HepG2 (cell line): ENCODE results near the gene KTI12. TPM values are rescaled to one million over a fixed set of nuclear protein-coding genes. Genes with fewer than 3 reads are reported as not detected.
A peak's percentile ranks its signal among the peaks of the same experiment; 100 is the strongest.

Source experiments
- ATF3 ChIP-seq: sonication (generic); formaldehyde crosslinking; IDR thresholded peaks from 2 replicates; pipeline ENCODE4 v1.4.0; 2020; ENCODE audit warnings: missing genetic modification reagents
- CBX5 ChIP-seq: sonication (generic); formaldehyde crosslinking; IDR thresholded peaks from 2 replicates; pipeline ENCODE4 v1.4.0; 2020; ENCODE audit warnings: missing genetic modification reagents, borderline replicate concordance
- ETV6 ChIP-seq: sonication (generic); formaldehyde crosslinking; conservative IDR thresholded peaks from 2 replicates; pipeline ENCODE4 v1.4.0; 2020; ENCODE audit warnings: missing genetic modification reagents
- FOXK1 ChIP-seq: sonication (generic); formaldehyde crosslinking; IDR thresholded peaks from 2 replicates; pipeline ENCODE4 v1.4.0; 2020; ENCODE audit warnings: low read depth, missing genetic modification reagents, borderline replicate concordance
- FOXP4 ChIP-seq: sonication (generic); formaldehyde crosslinking; IDR thresholded peaks from 2 replicates; pipeline ENCODE4 v1.4.0; 2020; ENCODE audit warnings: missing genetic modification reagents
- MLXIP ChIP-seq: sonication (generic); formaldehyde crosslinking; IDR thresholded peaks from 2 replicates; pipeline ENCODE4 v1.9.0; 2021; ENCODE audit warnings: missing genetic modification reagents, borderline replicate concordance
- PHB2 ChIP-seq: fragments of 450-650 bp; IDR thresholded peaks from 2 replicates; pipeline ENCODE4 v1.6.1; 2018; ENCODE audit not compliant: partially characterized antibody
- SP4 ChIP-seq: sonication (generic); formaldehyde crosslinking; IDR thresholded peaks from 2 replicates; pipeline ENCODE4 v1.8.1; 2023; ENCODE audit warnings: mild to moderate bottlenecking, missing genetic modification reagents
- TRIM24 ChIP-seq: sonication (generic); formaldehyde crosslinking; IDR thresholded peaks from 2 replicates; pipeline ENCODE4 v1.8.0; 2022; ENCODE audit warnings: mild to moderate bottlenecking, missing genetic modification reagents
- ZFP90 ChIP-seq: sonication (generic); formaldehyde crosslinking; IDR thresholded peaks from 2 replicates; pipeline ENCODE4 v1.8.0; 2022; ENCODE audit warnings: missing genetic modification reagents, mild to moderate bottlenecking, inconsistent platforms, borderline replicate concordance
- ZNF253 ChIP-seq: sonication (generic); formaldehyde crosslinking; IDR thresholded peaks from 2 replicates; pipeline ENCODE4 v1.8.0; 2022; ENCODE audit warnings: mild to moderate bottlenecking, missing genetic modification reagents, borderline replicate concordance
- ZSCAN22 ChIP-seq: sonication (generic); formaldehyde crosslinking; IDR thresholded peaks from 2 replicates; pipeline ENCODE4 v1.4.0; 2020; ENCODE audit warnings: mild to moderate bottlenecking, missing genetic modification reagents
- polyA plus RNA-seq, 8 experiments: library from polyadenylated mRNA; depleted of rRNA in 3 of 8; stranded (reverse) in 7 of 8; unstranded in 1 of 8; fragments of >200 nt; fragmentation: Illumina TruSeq in 4 of 8; extraction: Trizol in 4 of 8; gene quantifications; 2 replicates each; pipeline versions ENCODE4 v1.2.1 to v1.2.3, GENCODE V29; 2011 to 2016; ENCODE audit warnings: low read depth in 4 of 8, missing spikeins in 1 of 8, mixed read lengths in 1 of 8; ENCODE audit not compliant: insufficient read depth in 1 of 8
- total RNA-seq, 5 experiments: library from RNA; depleted of rRNA; stranded (reverse); fragments of >200 nt; fragmentation: Illumina TruSeq; extraction: Trizol; gene quantifications; 2 replicates each; pipeline ENCODE4 v1.2.3, GENCODE V29; 2016; ENCODE audit warnings: low read depth in 1 of 5
- TF ChIP-seq, protein P1 (sequence below): IDR thresholded peaks from 2 replicates; pipeline ENCODE4 v1.6.1; 2016; ENCODE audit warnings: control low read depth

Gene KTI12
- total and polyA plus RNA-seq, 2 of the 13 experiments (the other 11 are each of a cell fraction or from before 2014, with no cell fraction given): 7.4 to 10.2 TPM

GRCh38 chr1:52055066-52055865, 21.7 kb upstream of the KTI12 start, which contains the start of gene TXNDC12 (continued):
- peak; percentile 88 for TF ChIP-seq ATF3 (CRISPR knock-in tag)
- no peak; the same call in 1 of the 2 replicates for TF ChIP-seq MLXIP (CRISPR knock-in tag)
- TF ChIP-seq ETV6 (CRISPR knock-in tag): 0 out of 2 replicates have a peak, but pooled peaks have one; percentile 34
- TF ChIP-seq PHB2: no peak
- TF ChIP-seq, protein P1, sequence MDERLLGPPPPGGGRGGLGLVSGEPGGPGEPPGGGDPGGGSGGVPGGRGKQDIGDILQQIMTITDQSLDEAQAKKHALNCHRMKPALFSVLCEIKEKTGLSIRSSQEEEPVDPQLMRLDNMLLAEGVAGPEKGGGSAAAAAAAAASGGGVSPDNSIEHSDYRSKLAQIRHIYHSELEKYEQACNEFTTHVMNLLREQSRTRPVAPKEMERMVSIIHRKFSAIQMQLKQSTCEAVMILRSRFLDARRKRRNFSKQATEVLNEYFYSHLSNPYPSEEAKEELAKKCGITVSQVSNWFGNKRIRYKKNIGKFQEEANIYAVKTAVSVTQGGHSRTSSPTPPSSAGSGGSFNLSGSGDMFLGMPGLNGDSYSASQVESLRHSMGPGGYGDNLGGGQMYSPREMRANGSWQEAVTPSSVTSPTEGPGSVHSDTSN (CRISPR knock-in tag): no peak
- TF ChIP-seq FOXK1 (CRISPR knock-in tag): peak; percentile 35; the same call in 1 of the 2 replicates
- TF ChIP-seq FOXP4 (CRISPR knock-in tag): peak; percentile 56
- peak; percentile 59; the same call in 1 of the 2 replicates for TF ChIP-seq SP4
- TF ChIP-seq ZNF253 (CRISPR knock-in tag): peak; percentile 38; the same call in 1 of the 2 replicates
- TF ChIP-seq TRIM24 (CRISPR knock-in tag): no peak
- TF ChIP-seq ZFP90 (CRISPR knock-in tag): no peak
- no peak for TF ChIP-seq ZSCAN22 (CRISPR knock-in tag)
- peak; percentile 16; the same call in 1 of the 2 replicates for TF ChIP-seq CBX5
